22Rv1 (cell line): ENCODE measurements around the gene METTL6.

Experiments
- ZFX ChIP-seq: fragments of 450-650 bp; IDR thresholded peaks from 2 replicates; pipeline ENCODE4 v1.6.1; 2017; ENCODE audit warnings: antibody characterized with exemption, borderline replicate concordance
- TF ChIP-seq, protein P1 (sequence below): fragments of 450-650 bp; IDR thresholded peaks from 2 replicates; pipeline ENCODE4 v1.5.1; 2017; ENCODE audit warnings: mild to moderate bottlenecking

GRCh38 chr3:15450438-15451215, 23.3 kb upstream of the METTL6 start:
- TF ChIP-seq, protein P1, sequence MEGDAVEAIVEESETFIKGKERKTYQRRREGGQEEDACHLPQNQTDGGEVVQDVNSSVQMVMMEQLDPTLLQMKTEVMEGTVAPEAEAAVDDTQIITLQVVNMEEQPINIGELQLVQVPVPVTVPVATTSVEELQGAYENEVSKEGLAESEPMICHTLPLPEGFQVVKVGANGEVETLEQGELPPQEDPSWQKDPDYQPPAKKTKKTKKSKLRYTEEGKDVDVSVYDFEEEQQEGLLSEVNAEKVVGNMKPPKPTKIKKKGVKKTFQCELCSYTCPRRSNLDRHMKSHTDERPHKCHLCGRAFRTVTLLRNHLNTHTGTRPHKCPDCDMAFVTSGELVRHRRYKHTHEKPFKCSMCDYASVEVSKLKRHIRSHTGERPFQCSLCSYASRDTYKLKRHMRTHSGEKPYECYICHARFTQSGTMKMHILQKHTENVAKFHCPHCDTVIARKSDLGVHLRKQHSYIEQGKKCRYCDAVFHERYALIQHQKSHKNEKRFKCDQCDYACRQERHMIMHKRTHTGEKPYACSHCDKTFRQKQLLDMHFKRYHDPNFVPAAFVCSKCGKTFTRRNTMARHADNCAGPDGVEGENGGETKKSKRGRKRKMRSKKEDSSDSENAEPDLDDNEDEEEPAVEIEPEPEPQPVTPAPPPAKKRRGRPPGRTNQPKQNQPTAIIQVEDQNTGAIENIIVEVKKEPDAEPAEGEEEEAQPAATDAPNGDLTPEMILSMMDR = no peak
- no peak for TF ChIP-seq ZFX
